Endodermal cell (in vitro differentiated cells): ENCODE results near the gene SOX8. TPM values are rescaled to one million over a fixed set of nuclear protein-coding genes. Genes with fewer than 3 reads are reported as not detected.

Experiments used
- DNase-seq: peaks from one replicate; pipeline ENCODE4 v3.0.0-alpha.2; 2017
- H3K27ac ChIP-seq: 2 replicates; pipeline ENCODE4 v1.5.1; 2013; ENCODE audit warnings: mild to moderate bottlenecking, low read depth, low read length, moderate library complexity
- H3K27me3 ChIP-seq: 2 replicates; pipeline ENCODE4 v1.6.1; 2013; ENCODE audit warnings: mild to moderate bottlenecking, low read length, moderate library complexity; ENCODE audit not compliant: insufficient read depth, control insufficient read depth, poor library complexity, severe bottlenecking
- H3K36me3 ChIP-seq: 2 replicates; pipeline ENCODE4 v1.7.0; 2013; ENCODE audit warnings: mild to moderate bottlenecking, low read length, moderate library complexity; ENCODE audit not compliant: control insufficient read depth, insufficient read depth
- H3K4me1 ChIP-seq: one replicate; pipeline ENCODE4 v1.7.0; 2013; ENCODE audit warnings: low read length; ENCODE audit not compliant: control insufficient read depth, insufficient read depth
- H3K4me3 ChIP-seq: 2 replicates; pipeline ENCODE4 v1.5.1; 2013; ENCODE audit warnings: mild to moderate bottlenecking, low read length, moderate library complexity
- H3K9ac ChIP-seq: 2 replicates; pipeline ENCODE4 v1.6.1; 2013; ENCODE audit warnings: mild to moderate bottlenecking, low read length, moderate library complexity; ENCODE audit not compliant: poor library complexity, severe bottlenecking; ENCODE audit errors: extremely low read depth
- H3K9me3 ChIP-seq: 2 replicates; pipeline ENCODE4 v1.6.1; 2013; ENCODE audit warnings: mild to moderate bottlenecking, low read length, moderate library complexity; ENCODE audit not compliant: control insufficient read depth
- H3K27ac Mint-ChIP-seq: 2 replicates; pipeline ENCODE4 v1.8.0; 2020; ENCODE audit warnings: mixed read lengths
- H3K27me3 Mint-ChIP-seq: 2 replicates; pipeline ENCODE4 v1.8.0; 2021; ENCODE audit warnings: mild to moderate bottlenecking, mixed read lengths; ENCODE audit not compliant: insufficient read depth
- H3K36me3 Mint-ChIP-seq: 2 replicates; pipeline ENCODE4 v1.8.0; 2020; ENCODE audit warnings: low read depth, mixed read lengths
- H3K4me1 Mint-ChIP-seq: 2 replicates; pipeline ENCODE4 v1.8.0; 2020; ENCODE audit warnings: mixed read lengths
- H3K4me3 Mint-ChIP-seq: 2 replicates; pipeline ENCODE4 v1.8.0; 2020; ENCODE audit warnings: mild to moderate bottlenecking, moderate library complexity, mixed read lengths
- H3K9me3 Mint-ChIP-seq: 2 replicates; pipeline ENCODE4 v1.8.0; 2020; ENCODE audit warnings: mild to moderate bottlenecking, mixed read lengths
- WGBS, 2 experiments: methylation state at CpG; one replicate each; pipeline versions ENCODE4 v1.1.5 to v1.1.7; 2013; ENCODE audit warnings: missing lambda C conversion rate in 2 of 2, mixed read lengths in 1 of 2; ENCODE audit not compliant: insufficient coverage in 1 of 2, insufficient read length in 1 of 2; 5-methylcytosine and 5-hydroxymethylcytosine counted together
- total RNA-seq, 2 donors: library from RNA; stranded (reverse); fragmentation: NEBNext Ultra II Directional in 1 of 2; extraction: Animal tissue kit (Norgen Biotek cat#: 25700) in 1 of 2; gene quantifications; 2 replicates in 1 of 2; 3 replicates in 1 of 2; pipeline ENCODE4 v1.2.1, GENCODE V29; 2021
- TF ChIP-seq, protein P1 (sequence below): fragments of 200-600 bp; sonication (generic); conservative IDR thresholded peaks from 2 replicates; pipeline ENCODE4 v1.5.0; 2021; ENCODE audit warnings: antibody characterized with exemption, mild to moderate bottlenecking

SOX8 gene
- total RNA-seq, 2 donors from 2014 or later, result 0.69 to 5.1 TPM

DNA sequence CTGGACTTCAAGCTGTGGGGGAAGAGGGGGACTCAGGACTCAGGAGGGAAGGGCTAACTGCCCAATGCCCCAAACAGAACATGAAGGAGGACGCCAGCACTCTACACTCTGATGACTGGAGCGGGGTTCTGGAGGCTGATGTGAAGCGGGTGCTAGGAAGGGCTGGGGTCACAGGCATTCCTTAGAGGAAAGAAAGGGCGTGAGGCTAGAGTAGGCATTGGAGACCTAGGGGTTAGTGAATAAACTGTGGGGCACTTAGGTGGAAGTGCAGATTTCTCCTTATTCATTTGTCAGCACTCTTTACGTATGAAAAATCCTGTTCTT, 10.0 kb upstream of the SOX8 start:
- Histone ChIP-seq H3K4me1 (peaks cover 3% of the 10 kb centered on the region), H3K9ac (no peak overlapping the region), H3K27me3 (peaks cover 7% of the 10 kb centered on the region), H3K4me3 (no peak overlapping the region), H3K36me3 (no peaks in the 10 kb centered on the region), H3K9me3 (no peaks in the 10 kb centered on the region), H3K27ac (no peak overlapping the region)
- H3K27me3 Mint-ChIP-seq, result peaks cover 17% of the 10 kb centered on the region
- peaks cover 3% of the 10 kb centered on the region for H3K36me3 Mint-ChIP-seq
- WGBS, 2 experiments, result 95 to 97% methylated on average over 4 to 5 of the region's 5 CpGs
- peaks cover 11% of the 10 kb centered on the region for H3K4me1 Mint-ChIP-seq
- H3K4me3 Mint-ChIP-seq, result peak overlapping the region; percentile 62
- H3K27ac Mint-ChIP-seq, result no peak overlapping the region
- no peak for DNase-seq
- H3K9me3 Mint-ChIP-seq, result peaks cover 5% of the 10 kb centered on the region
- TF ChIP-seq, protein P1, sequence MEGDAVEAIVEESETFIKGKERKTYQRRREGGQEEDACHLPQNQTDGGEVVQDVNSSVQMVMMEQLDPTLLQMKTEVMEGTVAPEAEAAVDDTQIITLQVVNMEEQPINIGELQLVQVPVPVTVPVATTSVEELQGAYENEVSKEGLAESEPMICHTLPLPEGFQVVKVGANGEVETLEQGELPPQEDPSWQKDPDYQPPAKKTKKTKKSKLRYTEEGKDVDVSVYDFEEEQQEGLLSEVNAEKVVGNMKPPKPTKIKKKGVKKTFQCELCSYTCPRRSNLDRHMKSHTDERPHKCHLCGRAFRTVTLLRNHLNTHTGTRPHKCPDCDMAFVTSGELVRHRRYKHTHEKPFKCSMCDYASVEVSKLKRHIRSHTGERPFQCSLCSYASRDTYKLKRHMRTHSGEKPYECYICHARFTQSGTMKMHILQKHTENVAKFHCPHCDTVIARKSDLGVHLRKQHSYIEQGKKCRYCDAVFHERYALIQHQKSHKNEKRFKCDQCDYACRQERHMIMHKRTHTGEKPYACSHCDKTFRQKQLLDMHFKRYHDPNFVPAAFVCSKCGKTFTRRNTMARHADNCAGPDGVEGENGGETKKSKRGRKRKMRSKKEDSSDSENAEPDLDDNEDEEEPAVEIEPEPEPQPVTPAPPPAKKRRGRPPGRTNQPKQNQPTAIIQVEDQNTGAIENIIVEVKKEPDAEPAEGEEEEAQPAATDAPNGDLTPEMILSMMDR, result no peak

DNA sequence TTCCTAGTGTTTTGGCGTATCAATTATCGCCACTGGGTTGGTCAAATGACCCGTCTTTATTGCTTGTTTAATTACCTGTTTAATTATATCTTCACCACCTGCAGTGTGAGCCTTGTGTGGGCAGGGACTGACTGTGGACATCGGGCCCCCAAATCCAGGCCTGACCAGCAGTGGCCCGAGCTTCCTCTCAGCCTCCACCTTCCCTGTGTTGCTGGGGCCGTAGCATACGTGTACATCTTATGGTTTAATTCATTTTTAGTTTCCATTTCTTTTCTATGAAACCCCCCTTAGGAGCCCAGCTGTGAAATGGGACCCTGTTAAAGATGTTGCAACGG, 9.6 kb upstream of the SOX8 start:
- Mint-ChIP-seq H3K27ac (no peak overlapping the region), H3K36me3 (no peaks in the 10 kb centered on the region), H3K4me3 (no peak overlapping the region), H3K27me3 (peaks cover 17% of the 10 kb centered on the region), H3K4me1 (peaks cover 11% of the 10 kb centered on the region), H3K9me3 (peaks cover 3% of the 10 kb centered on the region)
- no peak overlapping the region for H3K27ac ChIP-seq
- peaks cover 3% of the 10 kb centered on the region for H3K4me1 ChIP-seq
- no peak overlapping the region for H3K9ac ChIP-seq
- DNase-seq, result no peak
- peaks cover 7% of the 10 kb centered on the region for H3K27me3 ChIP-seq
- H3K36me3 ChIP-seq, result no peaks in the 10 kb centered on the region
- no peak overlapping the region for H3K4me3 ChIP-seq
- TF ChIP-seq, protein P1, result no peak
- no peaks in the 10 kb centered on the region for H3K9me3 ChIP-seq
- WGBS, 2 experiments, result 93 to 99% methylated on average over 7 to 8 of the region's 8 CpGs

DNA sequence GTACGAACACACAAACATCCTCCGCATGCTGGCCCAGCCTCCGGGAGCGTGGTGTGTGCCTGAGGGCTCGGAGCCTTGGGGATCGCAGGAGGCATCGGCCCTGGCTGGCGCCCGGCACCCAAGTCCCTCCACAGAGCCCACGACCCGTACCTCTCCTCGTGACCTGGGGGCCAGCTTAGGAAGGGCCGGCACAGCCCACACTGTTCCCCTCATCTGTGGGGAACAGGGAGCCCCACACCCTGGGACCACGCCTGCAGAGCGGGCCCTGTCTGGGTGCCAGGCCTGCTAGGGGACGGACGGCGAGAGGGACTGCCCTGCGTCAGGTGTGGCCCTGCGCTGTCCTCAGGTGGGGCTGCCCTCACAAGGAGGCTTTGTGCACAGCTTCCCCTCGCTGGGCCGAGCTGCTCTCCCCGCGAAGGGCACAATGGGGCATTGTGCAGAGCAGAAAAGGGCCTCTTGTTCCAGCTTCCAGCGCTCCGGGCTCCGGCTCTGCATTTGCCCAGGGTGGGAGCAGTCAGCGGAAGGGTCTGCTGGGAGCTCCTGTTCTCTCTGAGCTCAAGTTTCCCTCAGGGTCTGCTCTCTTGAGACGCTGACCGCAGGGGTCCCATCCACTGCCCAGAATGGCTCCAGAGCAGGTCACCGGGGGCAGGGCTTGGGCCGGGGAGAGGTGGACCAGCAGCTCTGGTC, 9.1 kb upstream of the SOX8 start:
- no peaks in the 10 kb centered on the region for H3K36me3 ChIP-seq
- H3K9ac ChIP-seq, result no peak overlapping the region
- H3K27ac ChIP-seq, result peak overlapping the region; percentile 63
- H3K27me3 Mint-ChIP-seq, result peaks cover 17% of the 10 kb centered on the region
- TF ChIP-seq, protein P1, result no peak
- WGBS, 2 experiments, result 86 to 87% methylated on average over 29 to 32 of the region's 32 CpGs
- H3K4me3 Mint-ChIP-seq, result no peak overlapping the region
- peaks cover 3% of the 10 kb centered on the region for H3K4me1 ChIP-seq
- H3K27me3 ChIP-seq, result peaks cover 7% of the 10 kb centered on the region
- H3K9me3 Mint-ChIP-seq, result peaks cover 3% of the 10 kb centered on the region
- no peaks in the 10 kb centered on the region for H3K9me3 ChIP-seq
- peaks cover 11% of the 10 kb centered on the region for H3K4me1 Mint-ChIP-seq
- H3K4me3 ChIP-seq, result no peak overlapping the region
- no peaks in the 10 kb centered on the region for H3K36me3 Mint-ChIP-seq
- no peak overlapping the region for H3K27ac Mint-ChIP-seq
- DNase-seq, result no peak
